HG03060 (cell line): ENCODE measurements around the gene C10orf90.

Source experiments
- ATAC-seq: cut with Tn5 transposase; IDR thresholded peaks from one replicate; pipeline ENCODE4 v1.9.1; 2021; ENCODE audit warnings: low read depth, moderate number of reproducible peaks; ENCODE audit not compliant: unreplicated experiment

The C10orf90 gene, protein sequence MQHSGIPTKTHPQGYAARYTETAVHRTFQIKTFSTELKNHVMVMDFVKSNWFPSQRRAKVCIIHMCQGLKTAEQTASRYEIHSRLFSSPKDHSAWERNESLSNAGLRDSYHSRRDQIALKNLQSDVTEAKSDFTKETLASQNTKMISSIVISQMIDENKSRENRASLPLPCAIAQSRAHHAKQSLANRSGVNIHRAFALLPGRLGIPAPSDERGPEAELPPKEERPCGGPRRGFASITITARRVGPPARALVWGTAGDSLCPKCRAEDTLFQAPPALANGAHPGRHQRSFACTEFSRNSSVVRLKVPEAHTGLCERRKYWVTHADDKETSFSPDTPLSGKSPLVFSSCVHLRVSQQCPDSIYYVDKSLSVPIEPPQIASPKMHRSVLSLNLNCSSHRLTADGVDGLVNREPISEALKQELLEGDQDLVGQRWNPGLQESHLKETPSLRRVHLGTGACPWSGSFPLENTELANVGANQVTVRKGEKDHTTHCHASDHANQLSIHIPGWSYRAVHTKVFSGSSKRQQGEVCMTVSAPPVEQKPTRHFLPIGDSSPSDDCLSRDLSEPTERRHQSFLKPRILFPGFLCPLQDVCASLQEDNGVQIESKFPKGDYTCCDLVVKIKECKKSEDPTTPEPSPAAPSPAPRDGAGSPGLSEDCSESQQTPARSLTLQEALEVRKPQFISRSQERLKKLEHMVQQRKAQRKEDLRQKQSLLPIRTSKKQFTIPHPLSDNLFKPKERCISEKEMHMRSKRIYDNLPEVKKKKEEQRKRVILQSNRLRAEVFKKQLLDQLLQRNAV

DNA sequence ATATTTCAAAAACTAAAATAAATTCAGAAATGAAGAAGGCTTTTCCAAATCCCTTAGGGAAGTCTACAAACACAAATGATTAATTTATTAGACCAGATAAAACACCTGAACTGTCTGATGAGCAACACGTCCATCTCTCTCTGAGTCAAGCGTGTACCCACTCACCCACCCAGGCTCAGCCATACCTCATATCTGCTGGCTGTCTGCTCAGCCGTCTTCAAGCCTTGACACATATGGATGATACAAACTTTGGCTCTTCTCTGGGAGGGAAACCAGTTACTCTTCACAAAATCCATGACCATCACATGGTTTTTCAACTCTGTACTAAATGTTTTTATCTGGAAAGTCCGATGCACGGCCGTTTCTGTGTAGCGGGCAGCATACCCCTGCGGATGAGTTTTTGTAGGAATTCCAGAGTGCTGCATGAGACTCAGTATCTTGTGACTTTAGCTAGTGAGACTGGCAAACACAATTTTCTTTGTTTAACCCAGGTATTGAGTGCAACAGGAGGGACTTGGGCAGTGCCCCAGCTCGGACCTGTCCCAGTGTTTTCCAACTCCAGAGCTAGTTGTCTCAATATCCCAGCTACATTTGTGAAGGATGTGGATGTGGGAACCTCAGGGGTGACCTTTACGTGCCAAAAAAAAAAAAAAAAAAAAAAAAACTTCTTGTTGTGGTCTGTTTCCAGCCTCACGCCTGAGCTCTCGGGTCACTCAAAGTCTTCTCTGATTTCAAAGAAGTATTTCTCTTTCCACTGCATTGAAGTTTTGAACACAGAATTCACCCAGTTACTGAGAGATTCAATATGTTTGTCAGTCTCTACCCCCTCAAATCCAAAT, at the start of gene C10orf90:
TSS of gene C10orf90 (minus strand) at position 638 of the 839 bp plus-strand sequence. CDS start at position 425, 213 bp downstream.
- ATAC-seq, result no peak

GRCh38 chr10:126716366-126716765, 45.9 kb upstream of the C10orf90 start:
- ATAC-seq, result no peak

- no peak for ATAC-seq
These were observed 43.1 kb upstream of the C10orf90 start for GRCh38 chr10:126713594-126713993.

DNA sequence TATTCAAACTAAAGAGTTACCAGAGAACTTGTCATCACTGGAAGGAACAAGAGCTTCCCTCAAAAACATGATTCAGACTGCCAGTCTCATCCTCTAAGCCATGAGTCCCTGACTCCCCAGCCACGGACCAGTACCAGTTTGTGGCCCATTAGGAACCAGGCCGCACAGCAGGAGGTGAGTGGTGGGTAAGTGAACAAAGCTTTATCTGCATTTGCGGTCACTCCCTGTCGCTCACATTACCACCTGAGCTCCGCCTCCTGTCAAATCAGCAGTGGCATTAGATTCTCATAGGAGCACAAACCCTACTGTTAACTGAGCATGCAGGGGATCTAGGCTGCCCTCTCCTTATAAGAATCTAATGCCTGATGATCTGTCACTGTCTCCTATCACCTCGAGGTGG, 42.2 kb upstream of the C10orf90 start:
- ATAC-seq, result no peak

- no peak for ATAC-seq
These were observed 35.6 kb upstream of the C10orf90 start for GRCh38 chr10:126705951-126706565.

- ATAC-seq, result no peak
These were observed 34.6 kb upstream of the C10orf90 start for GRCh38 chr10:126705131-126705530.

DNA sequence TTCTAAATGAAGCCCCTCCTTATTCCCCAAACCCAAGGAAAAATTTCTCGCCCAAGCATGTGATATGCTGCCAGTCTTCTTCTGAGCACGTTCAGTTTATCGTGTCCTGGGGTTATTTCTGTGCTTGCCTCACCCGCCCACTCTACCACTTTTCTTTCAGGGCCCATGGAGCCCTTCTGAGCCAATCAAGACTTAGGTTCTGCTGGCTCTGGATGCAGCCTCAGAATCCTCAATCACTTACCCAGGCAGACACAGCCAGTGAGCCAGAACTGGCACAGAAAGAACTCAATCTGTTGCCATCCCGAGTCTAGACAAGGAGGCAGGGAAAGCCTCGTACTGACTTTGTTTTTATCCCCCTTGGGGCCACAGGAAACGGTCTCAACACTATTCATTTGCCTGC, 34.2 kb upstream of the C10orf90 start:
- no peak for ATAC-seq

- ATAC-seq, result no peak
These were observed 31.7 kb upstream of the C10orf90 start for GRCh38 chr10:126702181-126702580.

DNA sequence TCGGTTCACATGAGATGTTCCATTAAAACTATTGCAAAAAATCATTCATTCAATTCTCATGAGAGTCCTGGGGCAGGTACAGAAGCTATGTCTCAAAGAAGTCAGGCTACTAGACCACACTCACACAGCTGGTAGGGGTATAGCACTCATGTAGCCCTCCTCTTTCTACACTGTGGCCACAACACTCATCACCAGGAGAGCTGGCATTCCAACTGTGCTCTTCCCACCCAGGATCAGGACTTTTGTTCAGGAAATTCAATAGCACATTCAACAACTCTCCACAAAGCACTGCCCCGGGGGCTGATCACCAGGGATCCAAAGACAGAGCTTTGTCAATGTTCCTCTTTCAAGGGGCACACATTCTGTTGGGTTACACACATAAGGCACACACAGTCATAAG, 31.0 kb upstream of the C10orf90 start:
- no peak for ATAC-seq

GRCh38 chr10:126696684-126697083, 26.2 kb upstream of the C10orf90 start:
- ATAC-seq, result no peak

GRCh38 chr10:126691456-126691855, 21.0 kb upstream of the C10orf90 start:
- no peak for ATAC-seq

- no peak for ATAC-seq
These were observed 20.0 kb upstream of the C10orf90 start for GRCh38 chr10:126690534-126690933.

DNA sequence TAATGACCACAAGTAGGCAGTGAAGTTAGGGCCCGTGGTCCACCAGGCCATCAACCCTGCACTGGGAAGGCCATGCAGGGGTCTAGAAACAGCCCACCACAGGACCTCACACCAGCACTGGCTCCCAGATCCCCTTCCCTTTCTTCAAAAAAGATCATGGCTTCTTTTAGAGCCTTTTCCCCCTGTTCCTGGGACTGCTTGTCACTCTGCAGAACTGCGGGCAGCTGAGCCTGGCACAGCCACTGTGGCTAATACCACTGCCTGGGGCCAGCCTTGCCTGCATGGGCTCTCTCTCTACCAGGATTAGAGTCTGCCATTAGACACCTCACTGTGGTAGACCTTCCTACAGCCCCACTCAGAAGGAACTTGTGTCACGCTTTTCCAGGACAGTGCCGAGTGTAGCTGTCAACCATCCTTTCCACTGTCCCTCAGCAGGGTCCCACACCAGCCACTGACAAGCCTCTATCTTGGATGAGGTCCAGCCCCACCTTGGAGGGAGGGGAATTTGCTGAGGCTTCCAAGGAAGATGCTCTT, 19.0 kb upstream of the C10orf90 start:
- ATAC-seq, result no peak

- ATAC-seq, result no peak
These were observed 16.7 kb upstream of the C10orf90 start for GRCh38 chr10:126687121-126687606.

DNA sequence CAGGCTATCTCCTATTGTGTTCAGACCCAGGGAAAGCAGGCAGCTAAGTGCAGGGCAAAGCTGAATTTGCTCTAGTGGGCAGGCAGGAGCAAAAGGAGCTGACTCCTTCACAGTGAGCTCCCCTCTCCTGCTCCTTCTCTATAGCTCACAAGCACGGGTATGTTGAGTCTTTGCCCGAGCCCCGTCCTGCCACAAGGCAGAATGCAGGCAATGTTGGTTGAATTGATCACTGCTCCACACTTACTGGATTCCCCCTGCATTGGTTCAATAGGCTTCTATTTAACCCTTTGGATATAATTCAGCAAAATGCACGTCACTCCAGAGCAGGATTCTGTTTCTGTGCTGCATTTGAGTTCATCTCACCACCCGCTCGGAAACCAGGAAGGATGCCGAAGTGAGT, 16.2 kb upstream of the C10orf90 start:
- ATAC-seq, result no peak

DNA sequence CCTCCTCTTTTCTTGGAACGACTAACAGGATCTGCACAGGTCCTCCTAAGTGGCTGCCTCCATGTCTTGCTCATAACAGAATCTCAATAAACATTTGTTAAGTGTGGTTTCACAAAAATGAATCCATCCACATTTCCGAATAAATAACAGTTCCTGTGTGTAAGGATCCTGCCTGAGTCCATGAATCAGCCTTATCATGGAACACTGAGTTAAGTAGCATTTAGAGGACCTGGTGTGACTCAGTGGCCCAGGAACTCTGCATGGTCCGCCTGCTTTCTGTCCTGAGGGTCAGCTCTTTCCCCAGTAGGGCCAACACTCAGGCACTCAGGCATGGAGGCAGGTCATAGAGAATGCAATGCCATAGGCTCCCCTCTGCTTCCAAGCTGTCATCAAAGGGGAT, 15.8 kb upstream of the C10orf90 start:
- ATAC-seq, result no peak

GRCh38 chr10:126685756-126686155, 15.3 kb upstream of the C10orf90 start:
- ATAC-seq, result no peak

GRCh38 chr10:126684171-126684745, 13.8 kb upstream of the C10orf90 start:
- ATAC-seq, result no peak

- ATAC-seq, result no peak
These were observed 13.0 kb upstream of the C10orf90 start for GRCh38 chr10:126683466-126683865.
